Measurements from ENCODE around the gene MST1.
"Not testable (repeated sequence)": the region's sequence is repeated elsewhere in the genome, so short reads cannot be mapped to it uniquely, and the experiment has no call there.

MST1 gene

GRCh38 chr3:49700453-49701128 lies 11.3 kb upstream of the MST1 start:
- no peak for DNase-seq (ENCODE audit: low spot score)

- DNase-seq (ENCODE audit: low spot score) = no peak
Observed at GRCh38 chr3:49700014-49700413, 10.7 kb upstream of the MST1 start.

GRCh38 chr3:49699281-49699979 lies 10.2 kb upstream of the MST1 start:
- no peak for DNase-seq (ENCODE audit: low spot score)

GRCh38 chr3:49695350-49696015 lies 6.2 kb upstream of the MST1 start:
- not testable (repeated sequence) for DNase-seq (ENCODE audit: low spot score)

- DNase-seq (ENCODE audit: low spot score) = not testable (repeated sequence)
Observed at GRCh38 chr3:49694409-49695070, 5.3 kb upstream of the MST1 start.

GRCh38 chr3:49691481-49691880 lies 2.2 kb upstream of the MST1 start:
- not testable (repeated sequence) for DNase-seq (ENCODE audit: low spot score)

GRCh38 chr3:49690856-49691255 lies 1.6 kb upstream of the MST1 start:
- DNase-seq (ENCODE audit: low spot score) = not testable (repeated sequence)

- not testable (repeated sequence) for DNase-seq (ENCODE audit: low spot score)
Observed at GRCh38 chr3:49689908-49690624, 792 bp upstream of the MST1 start.

- DNase-seq (ENCODE audit: low spot score) = not testable (repeated sequence)
Observed at GRCh38 chr3:49688338-49689045, 782 bp downstream of the MST1 start.

GRCh38 chr3:49687424-49687795 lies 1.9 kb downstream of the MST1 start:
- DNase-seq (ENCODE audit: low spot score) = not testable (repeated sequence)

GRCh38 chr3:49686769-49687423 lies 2.4 kb downstream of the MST1 start:
- DNase-seq (ENCODE audit: low spot score) = peak; percentile 22

- DNase-seq (ENCODE audit: low spot score) = peak; percentile 15
Observed at GRCh38 chr3:49686346-49686745, 2.9 kb downstream of the MST1 start.

- not testable (repeated sequence) for DNase-seq (ENCODE audit: low spot score)
Observed at GRCh38 chr3:49685846-49686245, 3.4 kb downstream of the MST1 start.

- DNase-seq (ENCODE audit: low spot score) = not testable (repeated sequence)
Observed at GRCh38 chr3:49685103-49685502, 4.2 kb downstream of the MST1 start.

- not testable (repeated sequence) for DNase-seq (ENCODE audit: low spot score)
Observed at GRCh38 chr3:49684453-49684852, 4.8 kb downstream of the MST1 start.

- DNase-seq (ENCODE audit: low spot score) = no peak
Observed at GRCh38 chr3:49683162-49683561, 6.1 kb downstream of the MST1 start.

- DNase-seq (ENCODE audit: low spot score) = no peak
Observed at GRCh38 chr3:49681543-49681942, 7.7 kb downstream of the MST1 start.

- DNase-seq (ENCODE audit: low spot score) = no peak
Observed at GRCh38 chr3:49681232-49681522, 8.1 kb downstream of the MST1 start.

- no peak for DNase-seq (ENCODE audit: low spot score)
Observed at GRCh38 chr3:49680493-49681231, 8.6 kb downstream of the MST1 start.

GRCh38 chr3:49675912-49676311 lies 13.4 kb downstream of the MST1 start:
- no peak for DNase-seq (ENCODE audit: low spot score)
